Measurements from ENCODE around the gene PIK3C2G.

Gene PIK3C2G

DNA sequence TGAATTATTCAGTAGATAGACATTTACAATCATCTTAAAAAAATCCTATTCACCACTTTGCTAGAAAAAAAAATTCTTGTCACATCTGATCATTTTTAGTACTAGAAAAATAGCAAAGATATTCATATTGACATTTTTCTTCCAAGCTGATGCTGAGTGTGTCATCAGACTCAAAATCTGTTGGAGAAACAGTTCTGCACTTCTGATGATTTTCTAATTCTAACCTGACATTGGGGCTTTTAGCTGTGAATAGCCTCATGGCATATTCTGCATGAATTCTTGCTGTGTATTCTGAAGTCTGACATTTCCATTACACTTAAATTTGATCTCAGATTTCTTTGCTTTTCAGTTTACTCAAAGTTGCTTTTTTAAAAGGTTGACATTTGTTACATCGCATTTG, 150.1 kb downstream of the PIK3C2G start:
- no peak for DNase-seq
- intact Hi-C loops (cut with DNase I), result no loop called here

DNA sequence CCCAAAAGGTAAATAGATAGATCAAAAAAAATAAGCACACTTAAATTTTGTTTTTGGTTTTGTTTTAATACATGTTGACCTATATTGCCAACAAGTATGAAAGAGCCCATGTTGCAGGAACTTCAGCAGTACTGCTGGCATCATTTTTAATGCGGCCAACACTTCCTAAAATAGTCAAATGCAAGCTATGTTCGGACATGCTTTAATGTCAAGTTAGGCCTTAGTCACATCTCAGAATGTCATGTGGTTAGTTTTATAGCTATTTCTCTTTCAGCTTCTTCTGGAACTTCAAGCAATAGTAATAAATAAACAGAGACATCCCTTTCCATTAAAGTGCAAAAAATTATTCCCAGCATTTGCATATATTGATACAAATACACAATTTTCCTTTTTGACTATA, 153.4 kb downstream of the PIK3C2G start:
- intact Hi-C loops (cut with DNase I), result no loop called here
- DNase-seq, result no peak

DNA sequence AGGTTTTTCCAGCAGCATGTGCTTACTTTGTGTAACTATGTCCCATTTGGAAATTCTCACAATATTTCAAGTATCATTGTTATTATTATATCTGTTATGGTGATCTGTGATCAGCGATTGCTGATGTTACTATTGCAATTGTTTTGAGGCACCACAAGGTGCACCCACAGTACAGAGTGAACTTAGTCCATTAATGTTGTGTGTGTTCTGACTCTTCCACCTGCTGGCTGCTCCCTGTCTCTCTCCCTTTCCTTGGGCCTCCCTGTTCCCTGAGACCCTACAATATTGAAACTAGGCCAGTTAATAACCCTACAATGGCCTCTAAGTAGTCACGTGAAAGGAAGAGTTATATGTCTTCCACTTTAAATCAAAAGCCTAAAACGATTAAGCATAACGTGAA, 153.9 kb downstream of the PIK3C2G start:
- intact Hi-C loops (cut with DNase I), result no loop called here
- DNase-seq, result no peak

DNA sequence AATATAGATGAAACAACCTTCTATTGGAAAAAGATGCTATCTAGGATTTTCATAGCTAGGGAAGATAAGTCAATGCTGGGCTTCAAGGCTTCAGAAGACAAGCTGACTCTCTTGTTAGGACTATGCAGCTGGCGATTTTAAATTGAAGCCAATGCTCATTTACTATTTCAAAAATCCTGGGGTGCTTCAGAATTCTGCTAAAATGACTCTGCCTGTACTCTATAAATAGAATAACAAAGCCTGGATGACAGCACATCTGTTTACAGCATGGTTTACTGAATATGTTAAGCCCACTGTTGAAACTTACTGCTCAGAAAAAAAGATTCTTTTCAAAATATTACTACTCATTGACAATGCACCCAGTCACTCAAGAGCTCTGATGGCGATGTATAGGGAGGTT, 155.1 kb downstream of the PIK3C2G start:
- no peak for DNase-seq
- intact Hi-C loops (cut with DNase I), result no loop called here

DNA sequence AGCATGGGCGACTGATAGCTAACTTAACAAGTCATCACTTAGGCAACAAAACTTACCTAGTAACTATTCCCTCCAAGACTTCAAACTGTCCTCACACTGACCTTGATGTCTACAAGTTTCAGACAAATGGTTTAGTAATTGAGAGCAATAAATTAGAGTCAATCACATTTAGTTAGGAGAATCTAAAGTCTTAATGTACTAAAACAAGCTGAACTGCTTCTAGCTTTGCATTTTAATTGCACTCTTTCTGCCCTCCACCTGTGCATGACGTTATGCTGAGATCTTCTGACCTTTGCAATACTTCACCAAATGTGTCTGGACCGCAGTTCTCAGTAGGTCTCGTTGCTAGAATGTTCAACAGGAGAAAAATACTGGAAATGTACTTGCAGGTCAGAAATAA, 158.0 kb downstream of the PIK3C2G start:
- intact Hi-C loops (cut with DNase I), result no loop called here
- no peak for DNase-seq

DNA sequence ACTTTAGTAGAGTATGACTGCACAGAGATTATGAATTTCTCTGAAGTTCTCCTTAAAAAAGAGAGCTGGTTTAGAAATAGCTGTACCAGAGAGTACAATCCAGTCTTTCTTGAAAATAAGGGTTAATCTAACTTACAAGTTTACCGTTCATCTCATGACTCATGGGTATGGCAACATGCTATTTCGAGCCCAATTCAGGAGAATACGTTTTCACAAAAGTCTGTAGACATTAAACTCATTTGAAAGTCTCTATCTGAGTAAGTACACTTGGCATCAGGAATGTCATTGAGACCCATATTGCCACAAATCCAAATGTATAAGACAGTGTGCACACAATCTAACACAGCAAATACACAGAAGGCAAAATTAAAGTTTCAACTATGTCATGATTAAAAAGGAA, 160.5 kb downstream of the PIK3C2G start:
- intact Hi-C loops (cut with DNase I), result no loop called here
- no peak for DNase-seq

DNA sequence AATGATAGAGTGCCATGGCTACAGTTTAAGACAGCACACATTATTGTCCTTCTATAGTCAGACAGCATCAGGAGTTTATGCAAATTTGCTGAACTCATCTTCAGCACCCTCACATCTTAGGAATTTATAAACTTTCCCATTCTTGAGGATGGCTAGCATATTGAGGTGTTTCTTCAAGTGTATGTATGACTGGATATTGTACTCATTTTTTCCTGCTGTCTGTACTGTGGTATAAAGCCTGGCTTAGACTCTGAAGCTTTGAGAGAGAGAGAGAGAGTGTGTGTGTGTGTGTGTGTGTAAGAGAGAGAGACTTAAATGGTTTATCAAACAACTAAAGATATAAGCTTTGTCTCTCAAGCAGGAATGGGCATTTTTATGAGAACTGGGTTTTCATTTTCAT, 161.6 kb downstream of the PIK3C2G start:
- no peak for DNase-seq
- intact Hi-C loops (cut with DNase I), result no loop called here

DNA sequence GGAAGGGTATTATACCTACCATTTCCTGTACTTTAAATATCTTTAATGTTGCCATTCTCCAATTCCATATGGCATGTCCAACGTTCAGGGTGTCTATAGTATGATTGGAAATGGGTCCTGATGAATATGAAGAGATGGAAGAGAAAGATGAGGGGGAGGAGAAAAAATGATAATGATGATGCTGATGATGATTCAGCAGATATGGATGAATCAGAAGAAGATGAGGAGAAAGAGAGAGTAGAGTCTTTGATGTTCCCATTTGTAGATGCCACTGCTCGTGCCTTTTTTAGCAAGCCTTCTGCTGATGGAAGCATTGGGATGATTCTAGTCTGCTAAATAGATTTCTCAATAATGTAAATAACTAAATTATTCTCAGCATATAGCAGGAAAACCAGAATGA, 163.5 kb downstream of the PIK3C2G start:
- DNase-seq, result no peak
- intact Hi-C loops (cut with DNase I), result no loop called here

DNA sequence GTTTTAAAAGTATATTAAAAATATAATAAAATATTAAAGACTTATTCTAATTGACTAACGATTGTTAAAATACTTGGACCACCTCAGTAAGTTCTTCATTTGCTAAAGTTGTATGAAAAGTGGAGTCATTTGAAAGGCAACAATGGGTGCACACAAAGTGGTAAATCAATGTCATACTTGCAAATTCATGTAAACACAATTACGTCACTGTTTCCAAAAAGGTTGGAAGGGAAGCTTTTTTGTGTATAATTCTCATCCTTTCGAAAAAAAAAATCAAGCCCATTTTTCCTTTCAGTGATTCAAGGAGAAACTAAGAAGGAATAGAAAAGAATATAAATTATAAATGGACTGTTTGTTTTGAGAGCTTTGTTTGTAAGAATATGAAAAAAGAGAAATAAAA, 166.2 kb downstream of the PIK3C2G start:
- DNase-seq, result no peak
- intact Hi-C loops (cut with DNase I), result no loop called here

DNA sequence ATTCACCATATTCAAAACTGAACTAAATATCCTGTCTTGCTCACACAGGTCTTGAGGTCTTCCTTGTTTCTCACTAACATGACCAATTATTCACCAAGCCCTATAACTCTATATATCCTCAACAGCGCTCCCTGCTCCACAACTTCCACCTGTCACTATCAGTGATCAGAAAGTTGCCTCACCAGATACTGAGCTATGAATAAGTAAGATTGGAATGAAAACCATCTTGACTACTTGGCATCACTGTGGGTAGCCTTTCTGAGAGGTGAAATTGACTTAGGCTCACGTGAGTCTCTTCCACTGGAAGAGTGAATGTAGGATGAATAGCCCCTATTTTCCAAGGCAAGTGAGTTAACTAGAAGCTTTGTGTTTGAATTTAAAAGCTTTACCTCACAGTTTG, 167.1 kb downstream of the PIK3C2G start:
- intact Hi-C loops (cut with DNase I), result no loop called here
- DNase-seq, result no peak

DNA sequence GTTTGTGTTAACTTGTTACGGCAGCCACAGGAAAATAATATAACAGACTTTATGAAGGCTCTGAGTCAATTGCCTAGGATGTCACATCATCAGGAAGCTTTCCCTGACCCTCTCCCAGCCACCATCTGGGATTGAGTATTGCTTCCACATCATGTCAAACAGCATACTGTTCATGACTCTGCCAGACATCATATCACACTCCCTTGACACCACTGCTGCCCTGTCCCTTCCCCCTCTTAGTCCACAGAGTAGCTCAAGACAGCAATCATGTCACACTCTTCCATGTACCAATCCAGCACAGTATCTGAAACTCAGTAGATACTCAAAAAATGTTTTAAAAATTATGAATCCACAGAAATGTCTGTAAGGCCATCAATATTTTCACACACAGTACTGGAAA, 168.0 kb downstream of the PIK3C2G start:
- no peak for DNase-seq
- intact Hi-C loops (cut with DNase I), result no loop called here

DNA sequence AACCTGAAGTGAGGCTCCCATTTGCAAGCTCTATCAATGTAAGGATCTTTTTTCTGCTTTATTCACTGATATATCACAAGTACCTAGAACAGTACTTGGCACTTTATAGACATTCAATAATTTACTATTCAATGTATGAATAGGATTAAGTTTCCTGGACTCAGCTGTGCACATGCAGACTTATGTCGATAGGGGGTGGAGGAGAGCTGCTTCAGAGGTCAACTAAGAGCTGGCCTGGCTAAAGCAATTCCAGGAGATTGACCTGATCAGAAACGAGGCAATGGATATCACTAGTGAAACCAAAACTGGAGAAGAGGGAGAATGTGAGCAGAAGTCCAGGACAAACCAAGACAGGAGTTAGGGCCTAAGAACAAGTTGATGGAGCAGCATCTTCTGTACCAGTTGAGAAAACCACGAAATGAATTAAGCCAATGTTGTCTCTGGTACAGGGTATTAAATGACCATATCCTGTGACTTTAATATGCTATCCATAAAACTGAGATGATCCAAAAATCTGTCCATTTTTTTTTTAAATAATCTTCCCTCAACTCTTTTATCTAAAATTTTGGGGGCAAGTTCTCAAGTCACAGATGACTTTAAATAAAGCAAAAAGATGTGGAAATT, 169.2 kb downstream of the PIK3C2G start:
- intact Hi-C loops (cut with DNase I), result loop anchor here (5.0 kb wide), 1 partner anchor 757 kb away; no protein-coding TSS in a partner anchor
- peak in 2 of 10 donors; percentile 15 to 17 for DNase-seq

DNA sequence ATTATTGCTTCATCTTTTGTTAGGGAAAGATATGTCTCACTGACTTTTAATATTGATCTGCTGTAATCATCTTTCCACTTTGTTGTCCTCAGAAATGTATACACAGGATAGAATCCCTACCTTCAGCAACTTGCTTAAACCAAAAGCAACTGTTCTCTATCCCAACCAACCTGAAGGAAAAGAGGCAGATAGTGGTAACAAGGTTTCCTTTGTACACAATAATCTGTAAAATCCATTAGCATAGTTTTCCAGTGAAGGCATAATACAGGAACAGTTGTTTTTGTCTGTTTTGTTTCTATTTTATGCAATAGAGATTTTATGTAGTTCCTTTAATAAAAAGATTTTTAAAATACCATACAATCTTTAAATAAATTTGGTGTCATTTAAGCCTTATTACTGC, 170.5 kb downstream of the PIK3C2G start:
- intact Hi-C loops (cut with DNase I), result loop anchor here (5.0 kb wide), 1 partner anchor 756 kb away; no protein-coding TSS in a partner anchor
- no peak for DNase-seq

DNA sequence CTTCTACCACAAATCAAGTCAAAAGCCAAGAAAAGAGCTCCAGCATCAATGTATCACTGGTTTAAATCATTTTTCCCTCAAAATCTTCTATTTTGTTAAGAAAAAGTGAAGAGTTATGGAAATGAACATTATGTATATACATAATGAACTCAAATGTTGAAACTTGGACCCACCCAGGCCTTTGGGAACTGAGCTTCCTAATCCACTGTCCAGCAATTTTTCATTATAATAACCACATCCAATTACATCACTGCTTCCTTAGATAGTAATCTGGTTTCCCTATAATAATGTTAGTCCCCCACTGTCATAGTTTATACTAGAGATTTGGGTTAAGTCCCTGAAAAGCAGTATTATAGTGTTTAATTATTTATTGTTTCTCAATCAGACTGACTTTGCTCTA, 170.9 kb downstream of the PIK3C2G start:
- intact Hi-C loops (cut with DNase I), result loop anchor here (5.0 kb wide), 1 partner anchor 755 kb away; no protein-coding TSS in a partner anchor
- DNase-seq, result no peak

DNA sequence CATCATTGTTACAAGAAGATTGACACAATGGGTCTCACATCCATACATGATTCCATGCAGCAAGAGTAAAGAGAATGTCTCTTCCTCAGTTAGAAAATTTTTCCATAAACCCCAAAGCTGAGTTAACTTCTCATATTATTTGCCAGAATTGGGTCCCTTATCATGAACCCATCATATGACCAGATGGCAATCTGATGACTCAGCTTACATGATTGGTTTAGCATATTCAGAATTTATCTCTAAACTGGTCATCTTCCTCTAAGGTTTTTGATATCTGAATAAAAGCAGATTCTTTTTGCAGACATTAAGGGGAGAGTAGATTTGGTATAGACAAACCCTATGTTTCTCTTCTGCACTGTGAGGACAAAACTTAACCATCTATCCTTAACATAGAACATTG, 174.9 kb downstream of the PIK3C2G start:
- intact Hi-C loops (cut with DNase I), result no loop called here
- no peak for DNase-seq

DNA sequence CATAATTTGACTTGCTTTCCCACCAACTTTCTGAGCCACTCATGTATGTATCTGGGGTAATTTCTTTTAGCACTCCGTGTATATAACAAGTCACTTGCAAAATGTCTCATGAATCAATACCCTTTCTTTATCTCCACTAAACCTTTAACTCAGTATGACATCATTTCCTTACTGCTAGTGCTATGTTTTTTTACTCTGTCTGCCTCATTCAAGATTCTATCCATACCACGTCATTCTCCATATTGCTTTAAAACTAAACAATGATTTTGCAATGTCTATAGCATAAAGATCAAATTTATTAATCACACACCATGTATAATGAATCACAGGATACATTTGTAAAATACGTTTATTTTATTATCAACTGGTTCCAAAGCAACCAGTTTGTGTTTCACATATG, 178.2 kb downstream of the PIK3C2G start:
- intact Hi-C loops (cut with DNase I), result no loop called here

DNA sequence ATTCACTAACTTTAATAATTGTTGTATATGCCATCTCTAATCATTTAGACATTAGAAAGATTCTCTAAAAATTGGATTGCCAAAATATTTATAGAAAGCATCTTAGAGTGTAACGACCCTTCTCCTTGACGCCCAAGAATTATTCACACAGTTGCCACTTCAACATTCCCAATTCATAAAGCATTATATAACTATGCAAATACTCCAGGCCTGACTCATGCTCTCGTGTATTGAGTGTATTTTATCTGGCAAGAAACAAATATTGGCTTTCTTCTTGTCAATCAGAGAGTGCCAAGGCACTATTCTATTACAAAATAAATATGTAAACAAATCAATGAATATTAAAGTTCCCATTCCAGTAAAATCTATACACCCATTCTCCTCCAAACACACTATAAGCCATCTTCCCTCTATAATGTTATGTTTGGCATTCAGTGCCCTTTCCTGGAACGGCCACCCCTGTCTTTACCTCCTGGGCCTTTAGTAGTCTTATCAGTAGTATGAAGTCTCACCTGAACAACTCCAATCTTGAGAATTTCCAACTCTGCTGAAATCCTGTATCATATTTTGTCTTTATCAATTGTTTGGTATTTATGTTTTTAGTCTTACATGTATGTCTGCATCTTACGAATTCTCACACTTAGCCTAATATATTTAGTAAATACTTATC, 182.6 kb downstream of the PIK3C2G start:
- DNase-seq, result peak in 1 of 10 donors; percentile 33
- intact Hi-C loops (cut with DNase I), result no loop called here

More for the DNA sequence above, 178.2 kb downstream of the PIK3C2G start:
- DNase-seq, result no peak

DNA sequence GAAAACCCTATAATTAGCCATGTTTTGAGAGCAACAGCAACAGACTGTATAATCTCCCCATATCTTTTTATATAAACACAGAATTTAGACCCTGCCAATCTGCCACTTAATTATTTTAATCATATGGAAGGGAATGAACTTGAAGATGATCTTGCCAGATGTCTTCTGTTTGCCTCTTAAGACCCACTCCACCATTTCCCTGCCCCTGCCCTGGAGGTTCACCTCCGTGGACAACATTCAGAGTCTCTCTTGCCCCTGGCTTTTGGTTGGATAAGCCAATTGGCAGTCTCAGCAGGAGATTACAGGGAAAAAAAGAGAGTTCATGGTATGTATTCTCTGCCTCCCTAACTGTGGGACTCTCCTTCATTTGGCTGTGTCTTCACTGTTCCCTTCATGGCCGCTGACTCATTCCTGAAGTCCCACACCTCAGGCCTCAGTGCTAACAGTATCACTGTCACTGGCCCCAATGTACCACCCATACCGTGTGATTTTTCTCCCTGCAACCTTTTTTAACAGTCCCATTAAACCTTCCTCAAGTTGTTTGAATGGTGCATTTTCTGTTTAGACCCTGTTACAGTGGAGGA, 184.8 kb downstream of the PIK3C2G start:
- intact Hi-C loops (cut with DNase I), result no loop called here
- no peak for DNase-seq

DNA sequence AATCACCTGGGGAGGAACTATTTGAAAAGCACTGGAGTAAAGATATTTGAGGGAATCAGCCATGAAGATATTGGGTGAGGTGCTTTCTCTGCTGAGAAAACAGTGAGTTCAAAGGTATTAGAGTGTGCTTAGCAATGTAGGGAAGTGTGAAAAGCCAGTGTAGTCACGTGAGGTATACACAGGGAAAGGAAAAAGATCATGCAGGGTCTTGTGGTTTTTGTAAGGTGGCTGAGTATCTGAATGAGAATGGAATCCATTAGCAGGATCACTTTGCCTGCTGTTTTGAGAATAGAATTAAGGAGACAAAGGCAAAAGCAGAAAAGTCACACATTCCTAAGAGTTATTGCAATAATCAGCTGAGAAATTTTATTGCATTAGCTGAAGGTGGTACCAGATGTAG, 193.0 kb downstream of the PIK3C2G start:
- no peak for DNase-seq
- intact Hi-C loops (cut with DNase I), result no loop called here

DNA sequence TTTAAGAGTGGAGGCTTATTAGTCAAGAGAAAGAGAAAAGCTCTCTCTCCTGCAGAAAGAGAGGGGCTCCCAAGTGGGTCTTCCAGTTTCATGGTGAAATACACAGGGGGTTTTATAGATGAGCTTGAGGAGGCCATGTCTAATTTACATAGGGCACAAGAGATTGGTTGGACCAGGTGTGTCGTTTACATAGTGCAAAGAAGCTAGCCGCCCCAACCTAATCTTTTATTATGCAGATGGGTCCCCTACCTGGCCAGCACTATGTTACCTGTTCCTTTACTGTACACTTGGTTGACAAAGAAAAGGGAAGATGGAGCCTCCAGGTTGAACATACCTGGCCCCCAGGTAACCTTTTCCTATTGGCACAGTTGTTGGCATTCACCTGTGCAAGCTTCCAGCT, 195.0 kb downstream of the PIK3C2G start:
- no peak for DNase-seq
- intact Hi-C loops (cut with DNase I), result no loop called here

DNA sequence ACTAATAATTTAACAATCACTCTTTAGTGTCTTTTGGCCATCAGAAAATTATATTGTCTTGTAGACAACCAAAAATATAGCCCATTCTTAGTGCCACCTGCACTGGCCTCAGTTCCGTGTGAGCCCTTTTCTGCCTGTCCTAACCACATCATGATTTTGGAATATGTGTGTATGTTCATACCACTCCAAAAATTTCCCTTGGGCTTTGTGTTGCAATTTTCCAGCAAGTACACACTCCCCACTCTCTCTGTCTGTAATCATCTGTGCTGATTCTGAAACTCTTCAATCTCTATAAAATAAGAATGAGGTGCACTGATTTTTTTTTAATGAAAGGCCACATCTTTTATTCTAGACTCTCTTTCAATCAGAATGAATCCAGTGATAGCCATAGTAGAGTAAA, 196.0 kb downstream of the PIK3C2G start:
- no peak for DNase-seq
- intact Hi-C loops (cut with DNase I), result no loop called here

DNA sequence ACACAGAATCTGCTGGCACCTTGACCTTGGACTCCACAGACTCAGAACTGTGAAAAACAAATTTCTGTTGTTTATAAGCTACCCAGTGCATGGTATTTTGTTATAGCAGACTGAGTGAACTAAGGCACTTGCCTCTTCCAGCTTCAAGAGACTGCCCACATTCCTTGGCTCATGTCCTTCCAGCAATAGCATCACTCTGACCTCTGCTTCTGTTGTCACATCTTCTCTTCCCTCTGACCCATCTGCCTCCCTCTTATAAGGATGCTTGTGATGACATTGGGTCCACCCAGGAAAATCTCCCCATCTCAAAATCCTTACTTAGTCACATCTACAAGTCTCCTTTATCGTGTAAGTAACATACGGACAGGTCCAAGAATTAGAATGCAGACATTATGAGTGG, 200.4 kb downstream of the PIK3C2G start:
- DNase-seq, result no peak
- intact Hi-C loops (cut with DNase I), result no loop called here

Measured in posterior cingulate gyrus (tissue), 11 donors.